Endothelial cell of umbilical vein (primary cell): ENCODE data around the gene LMO1. TPM values are rescaled to one million over a fixed set of nuclear protein-coding genes. Genes with fewer than 3 reads are reported as not detected.

Source experiments
- BruUV-seq: library from RNA; stranded (reverse); fragments of 400-500 nt; replicated peaks from 2 replicates; lab custom pipeline; 2021; lab: Mats Ljungman, UMichigan
- CTCF ChIA-PET: fragments of 300-600, 350-600 bp; sonication (Branson Sonifier 250); formaldehyde crosslinking; loops from one replicate; lab custom pipeline; 2021; ENCODE audit warnings: antibody characterized with exemption, inconsistent platforms; lab: Charles Lee
- POLR2A ChIA-PET: fragments of 300-600, 350-600 bp; sonication (Branson Sonifier 250); formaldehyde crosslinking; loops from one replicate; lab custom pipeline; 2021; ENCODE audit warnings: antibody characterized with exemption, inconsistent platforms; lab: Charles Lee
- DNase-seq: peaks from one replicate; pipeline ENCODE4 v3.0.0-alpha.2; 2011; ENCODE audit warnings: low read depth, low spot score
- FAIRE-seq: peaks from 2 replicates; lab custom pipeline; 2011; peaks lifted over from hg19 to GRCh38; lab: Jason Lieb, UNC
- H2AFZ ChIP-seq: 2 replicates; pipeline ENCODE4 v1.6.0; 2012; ENCODE audit warnings: low read depth, low read length, control low read depth, inconsistent platforms
- H3K27ac ChIP-seq: 2 replicates; pipeline ENCODE4 v1.5.1; 2011; ENCODE audit warnings: low read depth, mild to moderate bottlenecking, control low read depth, low read length, moderate library complexity; ENCODE audit not compliant: insufficient read depth
- H3K27me3 ChIP-seq, 2 experiments: 2 replicates each; pipeline versions ENCODE4 v1.6.0 to v1.6.1; 2011; ENCODE audit warnings: low read length in 2 of 2, mixed read lengths in 1 of 2; ENCODE audit not compliant: control insufficient read depth in 2 of 2, insufficient read depth in 2 of 2
- H3K36me3 ChIP-seq, 2 experiments: 2 replicates in 1 of 2; 3 replicates in 1 of 2; pipeline ENCODE4 v1.5.1; 2011; ENCODE audit warnings: low read length in 2 of 2, mild to moderate bottlenecking in 1 of 2, moderate library complexity in 1 of 2; ENCODE audit not compliant: control insufficient read depth in 2 of 2, insufficient read depth in 2 of 2; ENCODE audit errors: extremely low read depth in 1 of 2
- H3K4me1 ChIP-seq: 3 replicates; pipeline ENCODE4 v1.5.1; 2011; ENCODE audit warnings: mild to moderate bottlenecking, low read length; ENCODE audit not compliant: control insufficient read depth, insufficient read depth; ENCODE audit errors: extremely low read depth
- H3K4me2 ChIP-seq: 2 replicates; pipeline ENCODE4 v1.6.1; 2011; ENCODE audit warnings: low read length, control low read depth, mixed read lengths; ENCODE audit not compliant: insufficient read depth
- H3K4me3 ChIP-seq, 3 experiments: fragments of 200-600 bp in 1 of 3; sonication (generic), shearing (Covaris generic) in 1 of 3; replicated peaks in 1 of 3; 2 replicates each; pipeline ENCODE4 v1.5.1; 2011 to 2016; ENCODE audit warnings: control low read depth in 3 of 3, low read length in 3 of 3, mild to moderate bottlenecking in 2 of 3, inconsistent platforms in 1 of 3, low read depth in 1 of 3, moderate library complexity in 1 of 3; ENCODE audit not compliant: insufficient read depth in 1 of 3
- H3K79me2 ChIP-seq: 2 replicates; pipeline ENCODE4 v1.6.0; 2012; ENCODE audit warnings: low read length, inconsistent platforms; ENCODE audit not compliant: control insufficient read depth, insufficient read depth
- H3K9ac ChIP-seq: replicated peaks from 2 replicates; pipeline ENCODE3; 2011; ENCODE audit warnings: low read length, control low read depth; ENCODE audit not compliant: insufficient read depth; ENCODE audit errors: extremely low read depth
- H3K9me1 ChIP-seq: replicated peaks from 3 replicates; pipeline ENCODE4 v1.6.0; 2011; ENCODE audit warnings: mild to moderate bottlenecking, low read length; ENCODE audit not compliant: control insufficient read depth, insufficient read depth; ENCODE audit errors: extremely low read depth
- H3K9me3 ChIP-seq: replicated peaks from 2 replicates; pipeline ENCODE4 v1.5.1; 2012; ENCODE audit warnings: low read length, inconsistent platforms; ENCODE audit not compliant: control insufficient read depth, insufficient read depth
- H4K20me1 ChIP-seq: replicated peaks from 2 replicates; pipeline ENCODE3; 2011; ENCODE audit warnings: mild to moderate bottlenecking, low read length; ENCODE audit not compliant: control insufficient read depth, insufficient read depth; ENCODE audit errors: extremely low read depth
- CTCF ChIP-seq, 2 donors: IDR thresholded peaks; 1 replicate in 1 of 2; 2 replicates in 1 of 2; pipeline ENCODE4 v1.5.1; 2011; ENCODE audit warnings: low read length in 2 of 2, mild to moderate bottlenecking in 2 of 2, moderate library complexity in 2 of 2, control low read depth in 1 of 2, inconsistent platforms in 1 of 2, low read depth in 1 of 2; ENCODE audit not compliant: insufficient read depth in 1 of 2; ENCODE audit errors: extremely low read depth in 1 of 2
- EZH2 ChIP-seq: IDR thresholded peaks from 2 replicates; pipeline ENCODE4 v1.6.1; 2012; ENCODE audit warnings: borderline replicate concordance, low read depth, mild to moderate bottlenecking, moderate library complexity, low read length, inconsistent platforms; ENCODE audit not compliant: severe bottlenecking
- FOS ChIP-seq: IDR thresholded peaks from 2 replicates; pipeline ENCODE4 v1.6.1; 2011; ENCODE audit warnings: mild to moderate bottlenecking, low read length, moderate library complexity, borderline replicate concordance; ENCODE audit not compliant: insufficient read depth
- GATA2 ChIP-seq: IDR thresholded peaks from 2 replicates; pipeline ENCODE4 v1.7.0; 2011; ENCODE audit warnings: low read depth, mild to moderate bottlenecking, moderate library complexity, mixed read lengths, low read length; ENCODE audit not compliant: insufficient read length, insufficient read depth
- JUN ChIP-seq: IDR thresholded peaks from 2 replicates; pipeline ENCODE4 v1.6.1; 2011; ENCODE audit warnings: borderline replicate concordance, low read depth; ENCODE audit not compliant: insufficient read length, insufficient read depth
- MAX ChIP-seq: IDR thresholded peaks from 2 replicates; pipeline ENCODE4 v1.6.1; 2011; ENCODE audit not compliant: insufficient read depth, insufficient read length
- MYC ChIP-seq: IDR thresholded peaks from one replicate; pipeline ENCODE4 v1.6.1; 2011; ENCODE audit warnings: mild to moderate bottlenecking, low read depth, low read length
- POLR2A ChIP-seq: IDR thresholded peaks from 2 replicates; pipeline ENCODE4 v1.6.1; 2012; ENCODE audit warnings: low read depth, mild to moderate bottlenecking, control low read depth, low read length
- POLR2AphosphoS5 ChIP-seq: IDR thresholded peaks from 2 replicates; pipeline ENCODE4 v1.6.1; 2012; ENCODE audit warnings: low read depth, mild to moderate bottlenecking, control low read depth, low read length, moderate library complexity; ENCODE audit not compliant: insufficient read depth
- dilution Hi-C: fragments of 300-500 bp; cut with MboI; formaldehyde crosslinking; loops from one replicate; pipeline ENCODE4 v1.15.0; 2019; ENCODE audit warnings: low sequenced_read_pairs; ENCODE audit not compliant: extremely low pct_ligation_motif_present
- intact Hi-C: fragments of 100-400 bp; cut with micrococcal nuclease; formaldehyde crosslinking; loops from one replicate; pipeline ENCODE4 v1.10.0; 2022
- polyA plus RNA-seq, 4 experiments: library from polyadenylated mRNA; depleted of rRNA in 3 of 4; stranded (reverse) in 3 of 4; unstranded in 1 of 4; fragments of >200 nt; gene quantifications; 2 replicates each; pipeline versions ENCODE4 v1.2.1 to v1.2.3, GENCODE V29; 2011 to 2012; ENCODE audit warnings: missing spikeins in 1 of 4
- total RNA-seq: library from RNA; stranded (reverse); gene quantifications from 2 replicates; pipeline ENCODE4 v1.2.3, GENCODE V29; 2021

LMO1 gene
- total and polyA plus RNA-seq, 2 donors (not counting 3 experiments of a cell fraction or from before 2014, with no cell fraction given), result not detected

GRCh38 chr11:8286886-8287285 is 23.2 kb upstream of the LMO1 start:
- no peak overlapping the region for H3K9ac ChIP-seq
- no peaks in the 10 kb centered on the region for H3K9me3 ChIP-seq
- dilution Hi-C loops, result no loop called here
- no peak overlapping the region for H3K27ac ChIP-seq
- no peaks in the 10 kb centered on the region for H3K36me3 ChIP-seq
- H3K4me1 ChIP-seq, result no peaks in the 10 kb centered on the region
- intact Hi-C loops, result no loop called here
- DNase-seq (no peak), FAIRE-seq (no peak)
- no peak overlapping the region for H3K4me3 ChIP-seq
- H3K27me3 ChIP-seq, result peaks cover 12 to 22% of the 10 kb centered on the region in 2 experiments
- CTCF ChIA-PET, result no interaction called here
- H3K79me2 ChIP-seq, result no peaks in the 10 kb centered on the region
- no peak overlapping the region for H3K4me2 ChIP-seq
- no TSS peak for BruUV-seq
- no peaks in the 10 kb centered on the region for H3K9me1 ChIP-seq
- POLR2A ChIA-PET, result no interaction called here
- TF ChIP-seq POLR2A (no peak), MAX (no peak), MYC (no peak), FOS (no peak), GATA2 (no peak), JUN (no peak), CTCF (IDR thresholded peaks at IDR 0.05; ENCODE audit: extremely low read depth in 1 of 2, insufficient read depth in 1 of 2, low read depth in 1 of 2, low read length in 2 of 2) (no peak), POLR2AphosphoS5 (no peak), EZH2 (no peak)
- H2AFZ ChIP-seq, result no peak overlapping the region
- H4K20me1 ChIP-seq, result no peaks in the 10 kb centered on the region
